Endothelial cell of umbilical vein (primary cell): Measurements from ENCODE around the gene DCAF5.

Source experiments
- CTCF ChIP-seq, 2 donors: IDR thresholded peaks; 1 replicate in 1 of 2; 2 replicates in 1 of 2; pipeline ENCODE4 v1.5.1; 2011; ENCODE audit warnings: low read length in 2 of 2, mild to moderate bottlenecking in 2 of 2, moderate library complexity in 2 of 2, control low read depth in 1 of 2, inconsistent platforms in 1 of 2, low read depth in 1 of 2; ENCODE audit not compliant: insufficient read depth in 1 of 2; ENCODE audit errors: extremely low read depth in 1 of 2
- EZH2 ChIP-seq: IDR thresholded peaks from 2 replicates; pipeline ENCODE4 v1.6.1; 2012; ENCODE audit warnings: borderline replicate concordance, low read depth, mild to moderate bottlenecking, moderate library complexity, low read length, inconsistent platforms; ENCODE audit not compliant: severe bottlenecking
- JUN ChIP-seq: IDR thresholded peaks from 2 replicates; pipeline ENCODE4 v1.6.1; 2011; ENCODE audit warnings: borderline replicate concordance, low read depth; ENCODE audit not compliant: insufficient read length, insufficient read depth
- MYC ChIP-seq: IDR thresholded peaks from one replicate; pipeline ENCODE4 v1.6.1; 2011; ENCODE audit warnings: mild to moderate bottlenecking, low read depth, low read length
- POLR2A ChIP-seq: IDR thresholded peaks from 2 replicates; pipeline ENCODE4 v1.6.1; 2012; ENCODE audit warnings: low read depth, mild to moderate bottlenecking, control low read depth, low read length
- POLR2AphosphoS5 ChIP-seq: IDR thresholded peaks from 2 replicates; pipeline ENCODE4 v1.6.1; 2012; ENCODE audit warnings: low read depth, mild to moderate bottlenecking, control low read depth, low read length, moderate library complexity; ENCODE audit not compliant: insufficient read depth
- TF ChIP-seq, protein P1 (sequence below): IDR thresholded peaks from 2 replicates; pipeline ENCODE4 v1.6.1; 2011; ENCODE audit not compliant: insufficient read depth, insufficient read length

DNA sequence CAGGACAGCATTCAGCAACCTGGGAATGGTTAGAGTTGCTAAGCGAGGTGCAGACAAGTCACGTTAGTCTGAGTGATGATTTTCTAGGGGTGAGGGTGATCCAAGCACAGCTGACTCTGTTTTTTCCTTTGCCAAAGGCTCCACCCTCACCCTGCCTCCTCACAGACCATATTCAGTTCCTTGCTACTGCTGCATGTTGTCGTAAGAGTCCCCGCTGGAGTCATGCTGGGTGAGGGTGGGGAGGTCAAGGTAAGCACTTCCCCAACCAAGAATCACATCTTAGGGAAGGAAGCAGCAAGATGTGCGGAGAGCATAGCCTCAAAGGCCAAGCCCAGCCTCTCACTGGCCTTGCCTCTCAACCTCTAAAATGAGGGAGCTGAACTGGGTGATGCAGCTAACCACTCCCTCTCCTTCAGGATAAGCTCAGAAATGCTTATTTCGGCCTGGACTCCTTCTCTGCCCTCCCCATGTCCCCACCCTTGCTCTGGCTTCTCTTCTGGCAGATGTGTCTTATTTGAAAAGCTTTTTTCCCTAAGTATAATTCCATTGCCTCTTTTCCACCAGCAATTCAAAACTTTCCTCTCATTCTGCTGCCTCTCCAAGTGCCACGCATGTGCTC lies 107.0 kb downstream of the DCAF5 start:
- TF ChIP-seq CTCF (IDR thresholded peaks at IDR 0.05; ENCODE audit: extremely low read depth in 1 of 2, insufficient read depth in 1 of 2, low read depth in 1 of 2, low read length in 2 of 2) = no peak
- TF ChIP-seq POLR2A = no peak
- no peak for TF ChIP-seq JUN
- TF ChIP-seq POLR2AphosphoS5 = no peak
- TF ChIP-seq, protein P1, sequence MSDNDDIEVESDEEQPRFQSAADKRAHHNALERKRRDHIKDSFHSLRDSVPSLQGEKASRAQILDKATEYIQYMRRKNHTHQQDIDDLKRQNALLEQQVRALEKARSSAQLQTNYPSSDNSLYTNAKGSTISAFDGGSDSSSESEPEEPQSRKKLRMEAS = no peak
- TF ChIP-seq EZH2 = no peak
- no peak for TF ChIP-seq MYC
